Activated naive CD4-positive, alpha-beta T cell treated with anti-CD3 and anti-CD28 coated beads for 36 hours (primary cell): ENCODE results near the gene CAMK2A. TPM values are rescaled to one million over a fixed set of nuclear protein-coding genes. Genes with fewer than 3 reads are reported as not detected.

Source experiments
- CTCF ChIA-PET: fragments of 350-600 bp; sonication (Branson Sonifier 250); formaldehyde crosslinking; loops from one replicate; lab custom pipeline; 2021; ENCODE audit warnings: antibody characterized with exemption; lab: Charles Lee
- DNase-seq: peaks from one replicate; pipeline ENCODE4 v3.0.0-alpha.2; 2020
- H3K27ac Mint-ChIP-seq: one replicate; pipeline ENCODE4 v1.8.0; 2021; ENCODE audit warnings: mild to moderate bottlenecking, mixed read lengths
- H3K27me3 Mint-ChIP-seq: one replicate; pipeline ENCODE4 v1.8.0; 2021; ENCODE audit warnings: low read depth, mixed read lengths
- H3K36me3 Mint-ChIP-seq: one replicate; pipeline ENCODE4 v1.8.0; 2021; ENCODE audit warnings: low read depth, mixed read lengths
- H3K4me1 Mint-ChIP-seq: one replicate; pipeline ENCODE4 v1.8.0; 2021; ENCODE audit warnings: low read depth, mixed read lengths
- H3K4me3 Mint-ChIP-seq: one replicate; pipeline ENCODE4 v1.8.0; 2021; ENCODE audit warnings: mild to moderate bottlenecking, moderate library complexity, mixed read lengths
- H3K9me3 Mint-ChIP-seq: one replicate; pipeline ENCODE4 v1.8.0; 2021; ENCODE audit warnings: mixed read lengths
- intact Hi-C: fragments of 100-400 bp; cut with micrococcal nuclease; formaldehyde crosslinking; loops from one replicate; pipeline ENCODE4 v1.15.1; 2023
- total RNA-seq, 2 experiments: library from RNA; stranded (reverse); gene quantifications; one replicate each; pipeline ENCODE4 v1.2.3, GENCODE V29; 2021

Gene CAMK2A
- total RNA-seq, 2 experiments from 2014 or later: not detected

DNA sequence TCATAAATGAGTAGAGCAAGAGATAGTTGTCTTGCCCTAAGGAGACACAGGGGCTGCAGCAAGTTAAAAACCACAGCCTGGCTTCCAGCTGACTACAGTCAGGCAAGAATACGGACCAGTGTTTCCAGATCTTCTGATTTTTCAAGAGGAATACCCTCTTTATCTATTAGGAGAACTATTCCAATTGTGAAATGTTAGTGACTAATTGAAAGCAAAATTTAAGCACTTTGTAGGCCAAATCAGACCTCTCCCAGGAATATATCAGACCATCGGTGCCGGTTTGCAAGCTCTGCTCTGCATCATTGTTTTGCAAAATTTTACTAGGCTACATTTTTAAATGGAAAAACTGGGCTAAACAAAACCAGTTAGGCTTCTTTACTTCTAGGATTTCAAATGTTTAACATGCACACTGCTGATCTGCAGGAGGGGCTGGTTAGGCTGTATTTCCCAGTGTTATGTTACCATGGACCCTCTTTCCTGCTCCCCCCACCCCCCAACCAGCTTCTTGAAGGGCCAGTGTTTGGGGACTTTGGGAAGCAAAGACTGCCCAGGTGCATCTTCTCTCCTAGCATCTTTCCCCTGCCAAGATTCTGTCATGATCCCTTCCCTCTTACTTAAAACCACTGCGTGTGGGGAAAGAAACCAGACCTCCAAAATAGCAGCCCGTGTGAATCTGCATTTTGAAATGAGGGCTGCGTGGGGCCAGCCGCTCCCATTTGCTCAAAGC is 14.2 kb upstream of the CAMK2A start:
- no peak for DNase-seq
- no peak overlapping the region for H3K27ac Mint-ChIP-seq
- peaks cover 2% of the 10 kb centered on the region for H3K4me1 Mint-ChIP-seq
- H3K36me3 Mint-ChIP-seq: no peaks in the 10 kb centered on the region
- CTCF ChIA-PET: no interaction called here
- H3K4me3 Mint-ChIP-seq: no peak overlapping the region
- peaks cover 28% of the 10 kb centered on the region for H3K27me3 Mint-ChIP-seq
- H3K9me3 Mint-ChIP-seq: no peaks in the 10 kb centered on the region
- intact Hi-C loops: no loop called here

DNA sequence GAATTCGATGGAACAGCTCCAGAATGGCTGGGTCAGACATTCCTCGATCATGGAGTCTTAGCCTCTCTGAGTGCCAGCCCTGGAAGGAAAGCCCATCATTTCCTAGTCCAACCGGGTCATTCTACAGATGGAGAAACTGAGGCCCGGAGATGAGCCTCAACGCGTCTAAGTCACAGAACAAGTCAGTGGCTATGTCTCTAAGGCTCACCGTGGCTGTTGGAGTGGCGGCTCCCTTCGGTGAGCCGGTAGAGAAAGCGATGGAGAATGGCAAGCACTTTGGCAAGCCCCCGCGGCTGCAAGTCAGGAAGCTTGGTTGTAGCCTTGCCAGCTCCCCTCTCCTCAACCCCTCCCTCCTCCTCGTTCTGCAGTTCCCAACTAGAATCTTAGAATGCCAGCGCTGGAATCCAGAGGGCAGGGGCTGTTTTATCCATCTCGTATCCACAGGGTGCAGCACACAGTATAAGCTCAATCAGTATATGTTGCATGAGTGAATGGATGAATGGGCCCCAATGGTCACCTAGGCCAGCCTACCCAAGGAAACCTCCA is 13.6 kb upstream of the CAMK2A start:
- Mint-ChIP-seq H3K9me3 (no peaks in the 10 kb centered on the region), H3K27me3 (peaks cover 28% of the 10 kb centered on the region), H3K4me1 (peaks cover 2% of the 10 kb centered on the region), H3K27ac (no peak overlapping the region), H3K36me3 (no peaks in the 10 kb centered on the region), H3K4me3 (no peak overlapping the region)
- intact Hi-C loops: no loop called here
- CTCF ChIA-PET: no interaction called here
- no peak for DNase-seq

DNA sequence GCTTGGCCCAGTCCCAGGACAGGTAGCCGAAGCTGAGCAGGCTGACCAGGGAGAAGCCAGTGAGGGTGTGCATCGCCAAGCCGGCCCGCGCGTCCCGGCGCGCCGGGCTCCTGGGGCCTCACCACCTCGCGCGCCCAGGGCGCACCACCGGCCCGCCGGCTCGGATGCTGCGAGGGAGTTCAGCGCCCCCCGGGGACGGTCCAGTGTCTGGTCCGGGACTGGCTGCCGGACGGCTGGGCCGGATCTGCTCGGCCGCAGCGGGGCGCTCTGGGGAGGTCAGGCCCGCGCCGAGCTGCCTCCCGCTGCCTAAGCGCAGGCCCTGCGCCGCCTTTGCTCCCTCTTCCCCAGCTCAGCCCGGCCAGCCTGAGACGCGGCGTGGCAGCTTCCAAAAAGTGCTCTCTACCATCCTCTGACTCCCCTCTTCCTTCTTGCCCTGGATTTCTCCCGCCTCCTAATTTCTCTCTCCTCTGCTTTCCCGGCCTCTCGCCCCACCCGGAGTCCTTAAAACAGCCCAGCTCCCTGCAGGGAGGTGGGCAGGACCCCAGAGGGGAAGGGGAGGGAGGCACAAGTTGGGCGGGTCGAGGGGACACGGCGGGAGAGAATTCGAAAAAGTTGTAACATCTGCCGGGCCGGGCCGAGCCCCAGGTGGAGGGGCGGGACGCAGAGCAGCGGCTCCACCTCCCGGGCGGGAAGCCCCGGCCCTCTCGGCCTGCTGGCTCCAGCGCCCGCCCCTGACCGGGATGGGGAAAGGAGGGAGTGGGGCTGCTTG is 12.9 kb upstream of the CAMK2A start, which contains the start of gene ARSI:
Gene ARSI (minus strand): TSS at position 605 of the 769 bp plus-strand sequence. CDS start 532 bp downstream, at position 73.
- peaks cover 28% of the 10 kb centered on the region for H3K27me3 Mint-ChIP-seq
- H3K9me3 Mint-ChIP-seq: no peaks in the 10 kb centered on the region
- intact Hi-C loops: no loop called here
- no peak within 1 kb of the TSS for H3K4me3 Mint-ChIP-seq
- H3K36me3 Mint-ChIP-seq: no peaks in the 10 kb centered on the region
- H3K4me1 Mint-ChIP-seq: peaks cover 2% of the 10 kb centered on the region
- no peak for DNase-seq
- CTCF ChIA-PET: interaction anchor here (0.5 kb wide), 1 partner anchor 413 kb away, joined by 3 read pairs; no protein-coding TSS in a partner anchor
- no peak within 1 kb of the TSS for H3K27ac Mint-ChIP-seq

DNA sequence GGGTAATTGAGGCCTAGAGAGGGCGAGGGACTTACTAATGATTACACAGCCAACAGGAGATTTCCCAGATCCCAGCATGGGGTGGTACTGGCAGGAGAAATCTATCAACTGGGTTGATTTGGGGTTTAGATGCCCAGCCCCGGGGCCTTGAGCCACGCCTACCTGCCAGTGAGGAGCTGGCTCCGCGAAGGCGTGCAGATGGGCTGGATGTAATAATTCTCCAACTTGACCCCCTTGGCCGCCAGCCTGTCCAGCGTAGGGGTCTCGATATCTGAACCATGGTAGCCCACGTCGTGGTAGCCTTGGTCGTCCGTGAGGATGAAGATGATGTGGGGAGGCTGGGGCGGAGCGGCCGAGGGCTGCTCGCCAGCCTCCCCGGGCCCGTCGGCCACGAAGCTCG is 12.3 kb upstream of the CAMK2A start:
- Mint-ChIP-seq H3K9me3 (no peaks in the 10 kb centered on the region), H3K36me3 (no peaks in the 10 kb centered on the region)
- CTCF ChIA-PET: interaction anchor here (0.5 kb wide), 1 partner anchor 413 kb away, joined by 3 read pairs; no protein-coding TSS in a partner anchor

DNA sequence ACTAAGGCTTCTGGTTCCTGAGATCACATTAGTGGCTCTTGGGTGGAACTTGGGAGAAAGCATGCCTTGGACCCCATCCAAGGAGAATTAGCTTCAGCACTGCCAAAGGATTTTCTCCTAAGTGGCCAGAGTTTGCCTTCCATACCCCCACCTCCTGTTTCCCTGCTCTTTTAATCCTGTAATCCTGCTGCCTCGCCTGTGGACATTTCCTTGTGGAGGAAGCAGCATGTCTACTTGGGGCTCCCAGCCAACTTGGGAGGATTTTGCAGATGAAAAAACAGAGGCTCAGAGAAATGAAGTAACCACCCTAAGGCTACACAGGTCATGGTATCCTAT is 11.6 kb upstream of the CAMK2A start:
- Mint-ChIP-seq H3K4me3 (no peak overlapping the region), H3K27me3 (peaks cover 28% of the 10 kb centered on the region), H3K4me1 (peaks cover 2% of the 10 kb centered on the region), H3K27ac (no peak overlapping the region), H3K9me3 (no peaks in the 10 kb centered on the region), H3K36me3 (no peaks in the 10 kb centered on the region)
- intact Hi-C loops: no loop called here
- CTCF ChIA-PET: no interaction called here
- DNase-seq: no peak

More for the DNA sequence above, 12.3 kb upstream of the CAMK2A start:
- no peak for DNase-seq
- H3K27me3 Mint-ChIP-seq: peaks cover 28% of the 10 kb centered on the region
- H3K4me3 Mint-ChIP-seq: no peak overlapping the region
- H3K4me1 Mint-ChIP-seq: peaks cover 2% of the 10 kb centered on the region
- intact Hi-C loops: no loop called here
- no peak overlapping the region for H3K27ac Mint-ChIP-seq

DNA sequence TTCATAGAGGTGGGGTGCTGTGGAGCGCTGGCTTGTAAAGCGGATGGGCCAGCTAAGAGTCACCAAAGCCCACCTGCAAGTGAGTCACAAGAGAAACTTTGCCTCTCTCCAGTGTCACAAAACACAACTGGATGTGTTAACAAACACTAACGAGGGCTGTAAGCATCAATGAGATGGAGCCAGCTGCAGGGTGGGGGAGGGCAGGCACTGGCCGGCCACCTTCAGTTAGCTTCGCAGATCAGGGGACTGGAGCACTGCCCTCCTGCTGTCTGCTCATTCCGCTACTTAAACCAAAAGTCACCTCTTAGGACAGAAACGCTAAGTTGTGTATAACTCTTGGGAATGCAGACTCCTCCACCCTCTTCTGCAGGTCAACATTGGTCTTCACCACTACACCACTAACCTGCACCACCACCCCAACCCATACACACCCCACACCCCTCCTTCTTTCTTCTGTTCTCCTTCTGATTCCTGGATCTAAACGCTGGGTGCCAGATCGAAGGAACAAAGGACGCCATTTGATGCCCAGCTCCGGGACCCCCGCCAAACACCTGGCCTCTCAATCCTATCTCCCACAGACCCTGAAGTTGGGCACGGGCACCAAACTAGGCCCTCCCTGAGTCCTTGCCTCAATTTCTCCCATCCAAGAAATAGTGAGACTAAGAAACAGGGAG is 11.1 kb upstream of the CAMK2A start:
- H3K4me3 Mint-ChIP-seq: no peak overlapping the region
- H3K4me1 Mint-ChIP-seq: peaks cover 2% of the 10 kb centered on the region
- intact Hi-C loops: no loop called here
- DNase-seq: no peak
- H3K27ac Mint-ChIP-seq: no peak overlapping the region
- CTCF ChIA-PET: no interaction called here
- no peaks in the 10 kb centered on the region for H3K36me3 Mint-ChIP-seq
- H3K9me3 Mint-ChIP-seq: no peaks in the 10 kb centered on the region
- H3K27me3 Mint-ChIP-seq: peaks cover 28% of the 10 kb centered on the region

DNA sequence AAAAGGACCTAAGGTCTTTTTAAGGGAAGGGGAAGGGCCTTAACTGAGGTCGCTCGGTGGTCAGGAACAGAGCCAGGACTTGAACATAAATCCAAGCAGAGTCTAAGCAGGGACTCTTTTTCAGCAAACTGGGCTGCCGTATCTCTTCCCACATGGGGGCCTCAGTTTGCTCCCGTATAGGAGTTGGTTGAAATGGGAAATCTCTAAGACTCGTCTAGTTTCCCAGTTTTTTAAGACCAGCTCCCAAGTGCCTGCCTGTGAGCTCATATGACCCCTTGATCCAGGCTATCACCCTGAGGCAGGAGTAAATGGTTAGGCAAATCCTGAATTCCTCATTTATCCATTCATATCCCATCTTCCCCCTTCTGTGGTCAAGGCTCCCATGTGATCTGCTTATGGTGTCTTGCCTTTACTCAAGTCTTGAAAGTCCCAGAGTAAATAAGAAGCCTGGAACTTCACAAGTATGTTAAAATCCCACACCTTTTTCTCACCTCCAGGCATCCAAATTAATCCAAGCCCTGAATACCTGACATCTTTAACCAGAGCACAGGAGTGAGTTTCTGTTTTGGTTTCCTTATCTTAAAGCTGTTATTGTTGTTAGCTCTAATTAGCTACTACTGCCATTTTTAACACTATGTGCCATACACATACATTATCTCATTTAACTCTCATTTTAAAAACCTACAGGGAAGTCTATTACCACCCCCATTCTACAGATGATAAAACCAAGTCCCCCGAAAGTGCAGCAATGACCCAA is 10.2 kb upstream of the CAMK2A start:
- CTCF ChIA-PET: interaction anchor here (1.2 kb wide), 1 partner anchor 165 kb away, joined by 3 read pairs; no protein-coding TSS in a partner anchor
- intact Hi-C loops: no loop called here
- H3K9me3 Mint-ChIP-seq: no peaks in the 10 kb centered on the region
- H3K27ac Mint-ChIP-seq: no peak overlapping the region
- no peaks in the 10 kb centered on the region for H3K36me3 Mint-ChIP-seq
- H3K27me3 Mint-ChIP-seq: peaks cover 28% of the 10 kb centered on the region
- peaks cover 2% of the 10 kb centered on the region for H3K4me1 Mint-ChIP-seq
- no peak for DNase-seq
- no peak overlapping the region for H3K4me3 Mint-ChIP-seq

DNA sequence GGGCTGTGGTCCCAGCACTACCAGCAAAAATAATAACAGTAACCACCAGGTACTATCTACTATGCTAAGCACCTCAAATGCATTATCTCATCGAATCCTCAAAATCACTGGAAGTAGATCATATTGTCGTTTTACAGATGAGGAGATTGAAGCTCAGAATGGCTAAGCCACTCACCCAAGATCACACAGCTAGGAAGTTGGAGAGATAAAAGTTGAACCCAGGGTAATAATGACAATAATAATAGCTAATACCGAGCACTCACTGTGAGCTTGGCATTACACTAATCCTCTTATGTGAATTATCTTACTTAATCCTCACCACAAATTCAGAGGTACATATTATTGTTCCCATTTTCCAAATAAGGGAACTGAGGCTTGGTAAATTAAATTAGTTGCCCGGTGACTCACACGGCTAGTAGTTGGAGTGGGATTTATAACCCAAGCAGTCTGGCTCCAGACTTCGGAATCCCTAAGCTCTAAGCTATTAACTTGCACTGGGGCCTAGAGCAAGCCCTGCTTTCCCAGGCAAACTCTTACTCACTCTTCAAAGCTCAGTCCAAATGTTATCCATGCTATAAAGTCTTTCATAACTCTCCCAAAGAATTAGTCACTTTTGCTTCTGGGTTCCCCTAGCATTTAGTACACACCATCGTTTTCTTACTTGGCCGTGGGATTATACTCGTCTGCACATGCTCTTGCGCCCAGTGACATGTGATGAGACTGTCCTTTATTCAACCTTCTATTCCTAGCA is 9.3 kb upstream of the CAMK2A start:
- Mint-ChIP-seq H3K4me3 (no peak overlapping the region), H3K9me3 (no peaks in the 10 kb centered on the region), H3K27ac (no peak overlapping the region), H3K36me3 (no peaks in the 10 kb centered on the region), H3K27me3 (peaks cover 25% of the 10 kb centered on the region), H3K4me1 (peaks cover 2% of the 10 kb centered on the region)
- CTCF ChIA-PET: interaction anchor here (1.2 kb wide), 1 partner anchor 164 kb away, joined by 3 read pairs; no protein-coding TSS in a partner anchor
- no peak for DNase-seq
- intact Hi-C loops: no loop called here

DNA sequence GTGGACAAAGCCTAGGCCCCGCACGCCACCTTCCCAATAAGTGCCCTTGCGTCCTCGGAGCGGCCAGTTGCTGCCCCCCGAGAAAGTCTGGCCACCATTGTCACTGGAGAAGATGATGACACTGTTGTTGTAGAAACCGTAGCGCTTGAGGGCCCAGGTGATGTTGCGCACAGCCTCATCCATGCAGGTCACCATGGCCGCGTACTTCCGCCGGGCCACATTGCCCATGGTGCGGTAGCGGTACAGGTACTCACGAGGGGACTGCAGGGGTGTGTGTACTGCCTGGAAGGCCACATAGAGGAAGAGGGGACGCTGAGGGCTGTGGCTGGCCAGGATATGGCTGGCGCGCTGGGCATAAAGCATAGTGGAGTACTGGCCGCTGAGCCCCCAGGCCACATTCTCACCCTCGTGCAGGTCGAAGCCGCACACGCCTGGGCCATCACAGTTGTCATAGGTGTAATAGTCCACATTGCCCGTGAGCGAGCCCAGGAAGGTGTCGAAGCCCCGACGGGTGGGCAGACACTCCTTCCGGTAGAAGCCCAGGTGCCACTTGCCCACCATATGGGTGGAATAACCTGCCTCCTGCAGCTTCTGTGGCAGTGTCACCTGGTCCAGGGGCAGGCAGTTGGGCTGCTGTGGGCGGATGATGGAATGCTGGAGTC is 8.5 kb upstream of the CAMK2A start:
- no peak for DNase-seq
- Mint-ChIP-seq H3K27me3 (peaks cover 20% of the 10 kb centered on the region), H3K9me3 (no peaks in the 10 kb centered on the region), H3K36me3 (no peaks in the 10 kb centered on the region), H3K4me1 (peaks cover 2% of the 10 kb centered on the region), H3K4me3 (no peak overlapping the region), H3K27ac (no peak overlapping the region)
- intact Hi-C loops: no loop called here
- CTCF ChIA-PET: interaction anchor here (1.2 kb wide), 1 partner anchor 163 kb away, joined by 3 read pairs; no protein-coding TSS in a partner anchor

DNA sequence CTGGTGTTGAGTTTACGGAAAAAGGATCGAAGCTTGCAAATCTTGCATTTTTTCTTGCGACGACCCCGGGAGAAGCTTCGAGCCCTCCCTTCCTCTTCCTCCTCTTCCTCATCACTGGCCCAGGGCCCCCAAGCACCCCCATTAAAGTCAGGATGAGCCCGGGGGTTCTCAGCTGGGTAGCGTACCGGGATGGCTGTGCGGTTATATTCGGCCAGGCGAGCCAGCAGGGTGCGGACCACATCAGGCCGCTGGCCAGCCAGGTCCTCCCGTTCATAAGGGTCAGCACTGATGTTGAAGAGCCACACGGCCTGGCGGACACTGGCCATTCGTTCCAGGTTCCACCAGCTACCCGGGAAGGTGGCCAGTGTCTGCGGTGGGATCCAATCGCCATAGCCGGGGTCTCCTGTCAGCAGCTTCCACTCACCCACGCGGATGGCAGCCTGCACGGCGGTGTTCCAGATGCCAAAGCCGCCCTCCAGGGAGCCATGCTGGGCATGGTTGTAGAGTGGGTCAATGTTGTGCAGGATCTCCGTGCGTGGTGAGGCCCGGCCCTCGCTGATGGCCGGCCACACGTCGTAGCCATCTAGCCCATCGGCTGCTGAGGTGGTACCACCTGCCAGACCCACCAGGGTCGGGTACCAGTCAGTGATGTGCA is 7.8 kb upstream of the CAMK2A start:
- no peak overlapping the region for H3K4me3 Mint-ChIP-seq
- no peaks in the 10 kb centered on the region for H3K9me3 Mint-ChIP-seq
- peaks cover 2% of the 10 kb centered on the region for H3K4me1 Mint-ChIP-seq
- H3K27ac Mint-ChIP-seq: no peak overlapping the region
- peaks cover 20% of the 10 kb centered on the region for H3K27me3 Mint-ChIP-seq
- no peak for DNase-seq
- CTCF ChIA-PET: no interaction called here
- intact Hi-C loops: no loop called here
- no peaks in the 10 kb centered on the region for H3K36me3 Mint-ChIP-seq
